Rectal smooth muscle tissue (tissue), 1 donor: Measurements from ENCODE around the gene SRRM1.
A peak's percentile ranks its signal among the peaks of the same experiment; 100 is the strongest.

Experiments
- H3K27ac ChIP-seq: one replicate; pipeline ENCODE4 v1.7.0; 2013; ENCODE audit warnings: low read depth, low read length, inconsistent platforms
- H3K27me3 ChIP-seq: one replicate; pipeline ENCODE4 v1.7.0; 2013; ENCODE audit warnings: low read length; ENCODE audit not compliant: control insufficient read depth, insufficient read depth
- H3K36me3 ChIP-seq: one replicate; pipeline ENCODE4 v1.7.0; 2013; ENCODE audit warnings: low read length; ENCODE audit not compliant: control insufficient read depth, insufficient read depth
- H3K4me1 ChIP-seq: one replicate; pipeline ENCODE4 v1.7.0; 2013; ENCODE audit warnings: low read length; ENCODE audit not compliant: control insufficient read depth, insufficient read depth
- H3K4me3 ChIP-seq: one replicate; pipeline ENCODE4 v1.7.0; 2013; ENCODE audit warnings: low read length
- H3K9ac ChIP-seq: one replicate; pipeline ENCODE4 v1.7.0; 2013; ENCODE audit warnings: low read length

The SRRM1 gene

DNA sequence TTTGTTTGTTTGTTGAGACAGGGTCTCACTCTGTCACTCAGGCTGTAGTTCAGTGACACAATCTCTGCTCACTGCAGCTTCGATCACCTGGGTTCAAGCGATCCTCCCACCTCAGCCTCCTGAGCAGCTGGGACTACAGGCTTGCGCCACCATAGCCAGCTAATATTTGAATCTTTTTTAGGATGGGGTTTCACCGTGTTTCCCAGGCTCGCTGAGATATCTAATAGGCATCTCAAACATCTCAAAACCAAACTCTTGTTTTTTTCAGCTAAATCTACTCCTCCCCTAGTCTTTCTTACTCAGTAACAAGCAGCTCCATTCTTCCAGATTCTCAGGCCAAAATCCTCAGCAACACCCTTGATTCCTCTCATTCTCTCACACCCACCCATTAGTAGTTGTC, 22.0 kb upstream of the SRRM1 start:
- Histone ChIP-seq H3K36me3 (no peaks in the 10 kb centered on the region), H3K27me3 (no peaks in the 10 kb centered on the region), H3K4me1 (no peaks in the 10 kb centered on the region), H3K27ac (no peak overlapping the region), H3K4me3 (no peak overlapping the region), H3K9ac (no peak overlapping the region)

DNA sequence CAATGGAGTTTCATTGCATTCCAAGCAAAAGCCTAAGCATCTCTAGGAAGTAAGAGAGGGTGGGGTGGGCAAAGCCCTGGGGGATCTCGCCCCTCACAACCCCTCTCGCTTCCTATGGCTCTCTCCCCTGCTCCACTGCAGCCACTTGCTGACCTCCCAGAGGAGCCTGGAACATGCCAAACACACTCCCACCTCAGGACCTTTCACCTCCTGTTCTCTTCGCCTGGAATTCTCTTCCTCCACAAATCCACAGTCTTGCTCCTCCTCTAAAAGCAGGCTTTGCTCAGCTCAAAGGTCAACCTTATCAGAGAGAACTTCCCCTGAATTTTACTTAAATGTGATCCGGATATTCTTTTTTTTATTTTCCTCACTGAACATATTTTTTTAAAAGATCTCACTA, 20.9 kb upstream of the SRRM1 start:
- Histone ChIP-seq H3K27ac (no peak overlapping the region), H3K36me3 (no peaks in the 10 kb centered on the region), H3K27me3 (no peaks in the 10 kb centered on the region), H3K9ac (no peak overlapping the region), H3K4me1 (no peaks in the 10 kb centered on the region), H3K4me3 (no peak overlapping the region)

DNA sequence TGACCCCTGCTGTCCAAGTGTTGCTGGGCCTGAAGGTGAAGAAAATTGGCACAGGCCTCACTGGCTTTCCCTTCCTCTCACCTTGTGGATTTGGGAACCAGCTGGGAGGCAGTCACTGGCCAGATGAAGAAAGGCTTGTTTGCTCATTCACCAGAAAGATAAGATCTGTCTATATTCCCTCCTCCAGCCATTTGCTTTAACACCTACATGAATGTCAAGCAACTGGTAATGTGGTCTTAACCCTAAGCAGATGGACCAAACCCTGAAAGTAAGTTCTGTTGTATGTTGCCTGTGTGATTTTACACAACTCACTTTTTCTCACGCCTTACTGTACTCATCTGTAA, 10.3 kb upstream of the SRRM1 start:
- no peaks in the 10 kb centered on the region for H3K36me3 ChIP-seq
- H3K4me3 ChIP-seq: no peak overlapping the region

DNA sequence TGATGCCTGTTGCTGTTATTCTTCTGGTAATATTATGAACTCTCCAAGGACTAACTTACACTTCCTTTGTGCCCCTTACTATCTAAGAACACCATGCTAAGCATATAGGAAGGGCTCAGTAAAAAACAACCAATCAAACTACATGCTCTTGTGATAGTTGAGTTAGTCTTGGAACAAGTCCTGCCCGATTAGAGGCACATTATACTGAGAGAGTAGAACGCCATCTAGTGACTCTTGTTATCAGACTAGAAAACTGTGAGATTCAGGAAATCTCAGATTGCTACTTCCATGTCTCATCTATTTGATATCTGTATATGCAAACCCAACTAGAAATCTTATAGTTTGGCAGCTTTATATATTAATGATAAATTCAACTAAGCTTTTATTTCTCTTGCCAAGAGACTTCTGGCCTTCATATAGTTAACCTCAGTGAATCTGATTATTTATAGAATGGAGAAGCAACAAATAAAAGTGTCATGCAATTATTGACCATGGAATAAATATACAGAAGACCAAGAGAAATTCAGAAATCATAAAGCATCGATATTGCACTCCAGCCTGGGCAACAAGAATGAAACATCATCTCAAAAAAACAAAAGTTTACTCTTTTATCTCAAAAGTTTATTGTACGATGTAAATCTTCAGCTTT, 7.8 kb upstream of the SRRM1 start:
- no peaks in the 10 kb centered on the region for H3K27me3 ChIP-seq
- no peaks in the 10 kb centered on the region for H3K4me1 ChIP-seq
- no peak overlapping the region for H3K9ac ChIP-seq
- H3K36me3 ChIP-seq: no peaks in the 10 kb centered on the region
- H3K27ac ChIP-seq: no peak overlapping the region
- H3K4me3 ChIP-seq: no peak overlapping the region

More for the DNA sequence above, 10.3 kb upstream of the SRRM1 start:
- Histone ChIP-seq H3K9ac (no peak overlapping the region), H3K27ac (no peak overlapping the region), H3K27me3 (no peaks in the 10 kb centered on the region), H3K4me1 (no peaks in the 10 kb centered on the region)

DNA sequence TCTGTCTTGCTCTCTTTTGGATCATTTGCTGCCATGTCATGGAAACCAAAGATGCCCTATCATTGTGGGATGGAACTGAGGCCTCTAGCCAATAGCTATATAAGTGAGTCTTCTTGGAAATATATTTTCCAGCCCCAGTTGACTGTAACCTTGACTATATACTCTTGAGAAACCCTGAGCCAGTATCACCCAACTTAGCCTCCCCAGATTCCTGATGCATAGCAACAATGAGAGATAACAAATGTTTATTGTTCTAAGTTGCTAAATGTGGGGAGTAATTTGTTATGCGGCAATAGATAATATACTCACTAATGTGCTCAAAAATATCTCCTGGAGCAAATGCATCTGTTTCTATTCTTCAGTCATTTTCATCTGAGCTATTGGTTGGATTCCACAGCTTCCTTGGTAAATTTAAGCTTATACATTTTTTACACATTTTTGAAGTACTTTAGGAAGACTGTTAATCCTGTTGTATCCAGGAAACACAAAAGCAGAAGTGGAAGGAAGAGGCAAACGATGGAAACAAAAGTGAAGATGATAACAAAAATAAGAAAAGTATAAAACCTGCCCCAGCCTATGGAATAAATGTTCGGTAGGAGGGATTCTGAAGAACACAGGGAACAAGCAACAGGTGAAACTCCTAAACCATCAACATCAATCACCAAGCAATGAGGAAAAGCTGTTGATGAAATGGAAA, 6.3 kb upstream of the SRRM1 start:
- H3K27me3 ChIP-seq: no peaks in the 10 kb centered on the region
- H3K9ac ChIP-seq: no peak overlapping the region
- H3K4me3 ChIP-seq: no peak overlapping the region
- H3K4me1 ChIP-seq: peaks cover 6% of the 10 kb centered on the region
- no peaks in the 10 kb centered on the region for H3K36me3 ChIP-seq
- H3K27ac ChIP-seq: no peak overlapping the region

DNA sequence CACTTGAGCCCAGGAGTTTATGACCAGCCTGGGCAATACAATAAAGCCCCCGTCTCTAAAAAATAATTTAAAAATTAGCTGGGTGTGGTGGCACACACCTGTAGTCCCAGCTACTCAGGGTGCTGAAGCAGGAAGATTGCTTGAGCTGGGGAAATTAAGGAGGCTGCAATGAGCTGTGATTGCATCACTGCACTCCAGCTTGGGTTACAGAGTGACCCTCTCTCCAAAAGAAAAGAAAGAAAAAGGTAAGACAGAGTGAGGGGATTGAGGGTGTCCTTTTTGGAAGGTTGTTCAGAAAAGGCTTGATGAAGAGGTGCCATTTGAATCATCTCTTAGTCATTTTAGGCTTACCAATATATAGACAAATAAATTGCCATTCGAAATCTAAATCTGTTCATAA, 4.0 kb upstream of the SRRM1 start:
- Histone ChIP-seq H3K27me3 (no peaks in the 10 kb centered on the region), H3K4me3 (no peak overlapping the region), H3K9ac (no peak overlapping the region), H3K27ac (no peak overlapping the region), H3K4me1 (peaks cover 9% of the 10 kb centered on the region), H3K36me3 (no peaks in the 10 kb centered on the region)

DNA sequence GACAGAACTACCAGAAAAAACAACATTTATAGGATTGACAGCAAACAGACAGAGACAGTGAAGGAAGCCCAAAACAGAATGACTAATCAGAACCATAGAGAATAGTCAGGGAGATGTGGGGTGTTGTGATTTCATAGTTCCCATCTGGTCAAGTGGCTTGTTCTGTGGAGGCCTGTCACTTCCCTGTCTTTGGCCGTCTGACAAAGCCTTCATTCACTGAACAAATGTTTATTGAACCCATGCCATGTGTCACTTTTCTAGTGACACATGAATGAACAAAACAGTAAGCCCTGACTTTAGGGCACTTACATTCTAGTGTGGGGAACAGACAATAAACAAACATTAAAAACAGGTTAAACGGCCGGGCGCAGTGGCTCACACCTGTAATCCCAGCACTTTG, 3.2 kb upstream of the SRRM1 start:
- H3K9ac ChIP-seq: no peak overlapping the region
- H3K4me1 ChIP-seq: peaks cover 17% of the 10 kb centered on the region
- H3K4me3 ChIP-seq: no peak overlapping the region
- no peaks in the 10 kb centered on the region for H3K27me3 ChIP-seq
- H3K27ac ChIP-seq: no peak overlapping the region
- no peaks in the 10 kb centered on the region for H3K36me3 ChIP-seq

DNA sequence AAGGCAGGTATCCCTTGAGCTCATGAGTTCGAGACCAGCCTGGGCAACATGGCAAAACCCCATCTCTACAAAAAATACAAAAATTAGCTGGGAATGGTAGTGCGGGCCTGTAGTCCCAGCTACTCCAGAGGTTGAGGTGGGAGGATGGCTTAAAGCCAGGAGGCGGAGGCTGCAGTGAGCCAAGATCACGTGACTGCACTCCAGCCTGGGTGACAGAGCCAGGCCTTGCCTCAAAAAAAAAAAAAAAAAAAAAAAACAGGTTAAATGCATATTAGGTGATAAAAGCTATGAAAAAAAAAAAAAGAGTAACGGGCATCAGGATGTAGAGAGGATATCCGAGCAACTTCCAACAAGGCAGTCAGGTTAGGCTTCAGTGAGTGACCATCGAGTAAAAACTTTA, 2.8 kb upstream of the SRRM1 start:
- Histone ChIP-seq H3K4me1 (peaks cover 18% of the 10 kb centered on the region), H3K4me3 (no peak overlapping the region), H3K27ac (no peak overlapping the region), H3K9ac (no peak overlapping the region), H3K36me3 (no peaks in the 10 kb centered on the region), H3K27me3 (no peaks in the 10 kb centered on the region)

DNA sequence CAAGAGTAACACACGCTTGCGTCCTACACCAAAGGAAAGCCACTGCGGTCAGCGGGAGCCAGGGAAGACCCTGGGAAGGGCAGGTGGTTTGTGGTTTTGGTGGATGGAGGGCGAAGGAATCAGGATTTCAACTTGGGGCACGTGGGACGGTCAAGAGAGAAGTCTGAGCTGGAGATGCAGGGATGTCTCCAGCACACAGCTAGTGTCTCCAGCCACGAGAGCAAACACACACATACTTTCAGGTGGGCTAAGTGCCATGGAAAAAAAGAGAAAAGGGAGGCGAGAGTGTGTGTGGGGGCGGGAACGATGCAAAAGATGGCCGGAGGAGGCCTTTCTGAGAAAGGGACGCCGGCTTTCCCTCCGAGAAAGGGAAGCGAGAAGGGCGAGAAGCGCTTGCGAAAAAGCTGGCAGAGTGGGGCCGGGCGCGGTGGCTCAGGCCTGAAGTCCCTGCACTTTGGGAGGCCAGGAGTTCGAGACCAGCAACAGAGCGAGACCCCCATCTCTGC, 1.4 kb upstream of the SRRM1 start:
- H3K4me1 ChIP-seq: peaks cover 18% of the 10 kb centered on the region
- H3K9ac ChIP-seq: peak overlapping the region; percentile 69
- peaks cover 2% of the 10 kb centered on the region for H3K36me3 ChIP-seq
- peak overlapping the region; percentile 100 for H3K27ac ChIP-seq
- H3K27me3 ChIP-seq: no peaks in the 10 kb centered on the region
- H3K4me3 ChIP-seq: peak overlapping the region; percentile 69

DNA sequence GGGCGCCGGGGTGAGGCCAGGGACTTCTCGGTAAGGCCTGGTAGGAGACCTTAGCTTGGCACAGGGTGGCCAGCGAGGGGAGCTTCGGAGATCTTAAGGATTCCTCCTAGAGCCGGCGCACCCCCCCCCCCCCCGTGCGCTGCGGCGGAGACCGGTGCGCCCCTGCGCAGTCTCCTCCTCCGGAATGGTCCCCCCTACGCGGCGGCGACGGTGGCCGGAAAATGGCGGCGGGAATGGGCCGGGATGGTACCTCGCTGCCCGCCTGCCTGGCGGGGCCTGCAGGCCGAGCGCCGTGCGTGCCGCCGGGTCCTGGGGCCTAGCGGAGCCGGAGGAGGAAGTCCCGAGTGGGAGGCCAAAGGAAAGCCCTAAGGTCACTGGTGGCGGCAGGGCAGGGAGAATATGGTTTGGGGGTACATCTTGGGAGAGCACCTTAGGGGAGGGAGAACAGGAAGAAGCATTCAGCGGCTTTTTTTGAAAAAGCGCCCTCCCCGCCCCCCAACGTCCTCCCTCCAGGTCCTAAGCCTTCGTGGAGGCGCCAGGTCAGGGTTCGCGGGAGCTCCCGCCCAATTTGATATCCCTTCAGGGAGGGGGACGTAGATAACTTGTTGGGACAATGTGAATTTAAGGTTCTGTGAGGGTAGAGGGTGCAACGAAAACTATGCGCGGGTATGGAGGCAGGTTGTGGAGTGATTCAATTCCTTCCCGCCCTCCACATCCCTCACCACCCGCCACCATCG, 429 bp downstream of the SRRM1 start:
- Histone ChIP-seq H3K4me1 (peaks cover 18% of the 10 kb centered on the region), H3K27me3 (no peaks in the 10 kb centered on the region), H3K36me3 (peaks cover 7% of the 10 kb centered on the region), H3K4me3 (peak overlapping the region; percentile 94), H3K9ac (peak overlapping the region; percentile 92), H3K27ac (peak overlapping the region; percentile 90)

DNA sequence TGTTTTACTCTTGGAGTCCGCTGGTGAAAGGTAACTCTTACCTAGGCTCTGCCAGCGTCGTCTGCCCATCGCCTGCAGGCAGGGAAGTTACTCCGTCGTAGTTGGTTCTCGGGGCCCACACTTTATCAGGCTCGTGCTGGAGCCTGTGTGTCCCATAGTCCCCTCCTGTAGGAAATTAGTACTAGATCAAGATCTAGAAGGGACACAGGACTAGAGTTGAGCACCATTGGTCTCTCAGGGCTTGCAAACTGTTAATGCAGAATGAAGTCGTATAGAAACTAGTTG, 940 bp downstream of the SRRM1 start:
- H3K27ac ChIP-seq: peak overlapping the region; percentile 90
- peaks cover 18% of the 10 kb centered on the region for H3K4me1 ChIP-seq
- peak overlapping the region; percentile 94 for H3K4me3 ChIP-seq
- H3K36me3 ChIP-seq: peaks cover 10% of the 10 kb centered on the region
- H3K27me3 ChIP-seq: no peaks in the 10 kb centered on the region
- peak overlapping the region; percentile 92 for H3K9ac ChIP-seq

DNA sequence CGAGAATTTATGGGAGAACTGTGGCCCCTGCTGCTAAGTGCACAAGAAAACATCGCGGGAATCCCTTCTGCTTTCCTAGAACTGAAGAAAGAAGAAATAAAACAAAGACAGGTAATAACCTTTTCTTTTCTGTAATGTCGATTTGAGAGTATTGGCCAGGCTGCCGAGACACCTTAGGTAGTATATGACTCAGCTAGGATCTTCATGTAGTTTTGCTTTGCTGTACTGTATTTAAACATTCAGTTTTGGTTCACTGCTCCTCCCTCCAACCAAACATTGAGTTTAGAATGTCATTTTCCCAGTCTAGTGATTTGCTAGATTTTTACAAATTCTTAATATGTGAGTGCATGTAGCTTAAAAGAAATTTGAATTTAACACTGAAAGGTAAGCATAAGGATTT, 5.8 kb downstream of the SRRM1 start:
- Histone ChIP-seq H3K4me3 (no peak overlapping the region), H3K4me1 (peaks cover 10% of the 10 kb centered on the region), H3K27ac (no peak overlapping the region), H3K27me3 (no peaks in the 10 kb centered on the region), H3K36me3 (peaks cover 16% of the 10 kb centered on the region), H3K9ac (no peak overlapping the region)
